GM12801 (cell line): ENCODE results near the gene MINDY1.

Experiments used
- TF ChIP-seq, protein P1 (sequence below): IDR thresholded peaks from one replicate; pipeline ENCODE4 v1.5.1; 2011; ENCODE audit warnings: control low read depth; ENCODE audit not compliant: insufficient read length; ENCODE audit errors: extremely low read depth

Gene MINDY1

DNA sequence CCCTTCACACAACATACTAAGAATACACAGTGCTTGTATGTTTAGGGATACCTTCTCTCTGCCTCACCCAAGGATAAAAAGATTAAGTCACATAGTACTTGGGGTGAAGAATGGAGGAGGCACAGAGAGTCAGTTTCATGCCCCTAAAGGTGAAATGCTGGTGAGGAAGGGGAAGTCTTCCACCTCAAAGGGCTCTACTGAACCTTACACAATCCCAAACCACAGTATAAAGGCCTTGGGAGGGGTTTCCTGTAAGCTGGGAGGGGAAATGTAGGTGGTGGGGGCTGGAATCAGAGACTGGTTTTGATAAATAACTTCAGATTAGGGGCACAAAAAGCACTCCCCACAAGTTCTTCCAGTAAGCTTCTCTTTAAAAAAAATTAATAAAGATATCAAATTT, 3.5 kb downstream of the MINDY1 start:
- TF ChIP-seq, protein P1, sequence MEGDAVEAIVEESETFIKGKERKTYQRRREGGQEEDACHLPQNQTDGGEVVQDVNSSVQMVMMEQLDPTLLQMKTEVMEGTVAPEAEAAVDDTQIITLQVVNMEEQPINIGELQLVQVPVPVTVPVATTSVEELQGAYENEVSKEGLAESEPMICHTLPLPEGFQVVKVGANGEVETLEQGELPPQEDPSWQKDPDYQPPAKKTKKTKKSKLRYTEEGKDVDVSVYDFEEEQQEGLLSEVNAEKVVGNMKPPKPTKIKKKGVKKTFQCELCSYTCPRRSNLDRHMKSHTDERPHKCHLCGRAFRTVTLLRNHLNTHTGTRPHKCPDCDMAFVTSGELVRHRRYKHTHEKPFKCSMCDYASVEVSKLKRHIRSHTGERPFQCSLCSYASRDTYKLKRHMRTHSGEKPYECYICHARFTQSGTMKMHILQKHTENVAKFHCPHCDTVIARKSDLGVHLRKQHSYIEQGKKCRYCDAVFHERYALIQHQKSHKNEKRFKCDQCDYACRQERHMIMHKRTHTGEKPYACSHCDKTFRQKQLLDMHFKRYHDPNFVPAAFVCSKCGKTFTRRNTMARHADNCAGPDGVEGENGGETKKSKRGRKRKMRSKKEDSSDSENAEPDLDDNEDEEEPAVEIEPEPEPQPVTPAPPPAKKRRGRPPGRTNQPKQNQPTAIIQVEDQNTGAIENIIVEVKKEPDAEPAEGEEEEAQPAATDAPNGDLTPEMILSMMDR: no peak

DNA sequence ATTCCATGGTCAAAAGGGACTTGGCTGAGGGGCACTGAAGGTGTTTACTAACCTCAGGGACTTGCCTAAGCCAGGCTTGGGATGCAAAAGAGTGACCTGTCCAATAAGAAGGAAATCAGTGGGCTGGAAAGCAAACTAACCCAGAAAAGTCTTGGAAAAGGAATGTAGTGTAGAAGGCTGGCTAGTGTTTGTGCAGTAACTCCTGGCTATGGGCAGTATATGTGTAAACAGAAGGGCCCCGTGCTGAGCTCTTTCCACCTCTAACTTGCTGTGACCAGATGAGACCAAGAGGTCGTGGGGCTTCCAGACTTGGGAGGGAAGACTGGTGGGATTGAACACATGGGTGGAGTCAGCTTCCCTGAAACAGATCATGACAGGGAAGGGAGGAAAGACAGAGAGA, 4.1 kb downstream of the MINDY1 start:
- TF ChIP-seq, protein P1: no peak

DNA sequence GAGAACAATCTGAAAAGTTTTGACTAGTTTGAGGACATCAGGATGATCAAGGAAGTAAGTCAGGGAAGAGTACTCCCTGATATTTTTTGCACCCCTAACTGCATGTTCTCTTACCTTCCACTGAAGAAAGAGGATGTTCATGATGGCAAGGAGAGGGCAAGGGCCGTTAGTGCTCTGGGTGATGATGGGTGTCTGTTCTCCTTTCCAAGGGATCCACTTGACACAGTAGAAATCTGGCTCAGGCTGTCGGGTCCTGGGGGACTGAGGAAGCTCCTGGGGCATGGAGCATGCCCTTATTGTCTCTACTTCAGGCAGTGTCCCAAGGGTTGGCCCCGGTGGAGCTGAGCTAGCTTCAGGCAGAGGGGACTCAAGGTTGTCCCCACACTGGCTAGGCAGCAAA, 4.7 kb downstream of the MINDY1 start:
- TF ChIP-seq, protein P1: no peak

- TF ChIP-seq, protein P1: no peak
Observed at GRCh38 chr1:151001602-151002001, 5.1 kb downstream of the MINDY1 start.

DNA sequence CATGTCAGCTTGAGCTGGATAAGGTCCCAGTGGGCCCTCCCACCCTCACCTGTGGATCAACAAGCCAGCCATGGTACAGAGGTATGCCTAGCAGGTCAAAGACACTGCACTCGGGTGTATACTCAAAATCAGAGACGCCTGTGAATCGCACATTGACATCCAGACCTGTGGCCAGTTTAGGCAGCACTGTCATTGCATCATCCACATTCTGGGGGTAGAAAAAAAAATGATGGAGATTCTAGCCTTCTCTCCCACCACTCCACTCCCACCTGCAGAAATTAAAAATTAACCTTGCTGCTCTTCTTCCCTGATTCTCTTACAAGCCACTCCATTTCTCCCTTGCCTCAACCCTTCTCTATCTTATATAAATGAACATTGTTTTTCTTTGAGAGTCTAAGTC, 6.3 kb downstream of the MINDY1 start:
- TF ChIP-seq, protein P1: no peak

DNA sequence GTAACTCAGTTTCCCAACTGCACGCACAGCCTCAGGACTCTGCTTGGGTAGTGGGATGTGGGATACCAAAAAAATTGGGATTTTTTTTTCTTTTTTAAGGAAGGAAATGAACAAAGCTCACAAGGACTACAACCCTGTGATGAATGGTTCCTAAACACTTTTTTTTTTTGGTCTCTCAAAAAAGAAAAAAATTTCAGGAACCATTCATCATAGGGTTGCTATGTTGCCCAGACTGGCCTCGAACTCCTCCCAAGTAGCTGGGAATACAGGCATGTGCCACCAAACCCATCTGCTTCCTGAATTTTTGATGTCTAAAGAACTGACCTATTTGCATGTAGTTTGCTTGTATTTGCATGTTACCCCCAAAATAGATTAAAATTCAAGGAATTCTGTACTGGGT, 6.8 kb downstream of the MINDY1 start:
- TF ChIP-seq, protein P1: no peak

GRCh38 chr1:150999051-150999674, 7.5 kb downstream of the MINDY1 start:
- TF ChIP-seq, protein P1: no peak
